Astrocyte of the hippocampus (primary cell): ENCODE measurements around the gene AHCYL2.
A peak's percentile ranks its signal among the peaks of the same experiment; 100 is the strongest.

Source experiments
- DNase-seq: peaks from one replicate; pipeline ENCODE4 v3.0.0; 2011; ENCODE audit warnings: low read depth, low spot score

The AHCYL2 gene

GRCh38 chr7:129224251-129225205, at the start of gene AHCYL2:
AHCYL2 (plus strand) TSS chr7:129225030.
- peak; percentile 100 for DNase-seq

- no peak for DNase-seq
Observed at GRCh38 chr7:129176916-129177710, 47.7 kb upstream of the AHCYL2 start.

GRCh38 chr7:129184981-129185670, 39.7 kb upstream of the AHCYL2 start:
- DNase-seq, result no peak

GRCh38 chr7:129186749-129187260, 38.0 kb upstream of the AHCYL2 start:
- no peak for DNase-seq

GRCh38 chr7:129187681-129188371, 37.0 kb upstream of the AHCYL2 start:
- peak; percentile 5 for DNase-seq

- DNase-seq, result peak; percentile 88
Observed at GRCh38 chr7:129188372-129188891, 36.4 kb upstream of the AHCYL2 start, which contains the start of gene SMO. SMO (plus strand) TSS chr7:129188633; CDS start chr7:129189152, 519 bp downstream.

GRCh38 chr7:129188892-129189660, 35.8 kb upstream of the AHCYL2 start:
- DNase-seq, result peak; percentile 67

GRCh38 chr7:129189661-129190310, 35.0 kb upstream of the AHCYL2 start:
- peak; percentile 24 for DNase-seq

- DNase-seq, result no peak
Observed at GRCh38 chr7:129191272-129191671, 33.6 kb upstream of the AHCYL2 start.

- no peak for DNase-seq
Observed at GRCh38 chr7:129193892-129194291, 30.9 kb upstream of the AHCYL2 start.

- DNase-seq, result no peak
Observed at GRCh38 chr7:129197771-129198170, 27.1 kb upstream of the AHCYL2 start.

GRCh38 chr7:129199406-129199805, 25.4 kb upstream of the AHCYL2 start:
- DNase-seq, result no peak

GRCh38 chr7:129202058-129202777, 22.6 kb upstream of the AHCYL2 start:
- no peak for DNase-seq

- no peak for DNase-seq
Observed at GRCh38 chr7:129203050-129203741, 21.6 kb upstream of the AHCYL2 start.

- no peak for DNase-seq
Observed at GRCh38 chr7:129205126-129205818, 19.6 kb upstream of the AHCYL2 start.

GRCh38 chr7:129205987-129206785, 18.6 kb upstream of the AHCYL2 start:
- DNase-seq, result no peak

- no peak for DNase-seq
Observed at GRCh38 chr7:129208667-129209066, 16.2 kb upstream of the AHCYL2 start.
